GM21723 (cell line): ENCODE measurements around the gene PRDM10.
A peak's percentile ranks its signal among the peaks of the same experiment; 100 is the strongest.
"Not testable (repeated sequence)": the region's sequence is repeated elsewhere in the genome, so short reads cannot be mapped to it uniquely, and the experiment has no call there.

ENCODE experiments used
- ATAC-seq: cut with Tn5 transposase; IDR thresholded peaks from one replicate; pipeline ENCODE4 v1.9.1; 2021; ENCODE audit warnings: mild to moderate bottlenecking, moderate library complexity; ENCODE audit not compliant: unreplicated experiment

The PRDM10 gene

GRCh38 chr11:130002352-130002845 lies at the start of gene PRDM10:
Gene PRDM10, minus strand, starts transcription at chr11:130002835. Its CDS starts 41,871 bp downstream, at chr11:129960964.
- peak; percentile 53 for ATAC-seq

GRCh38 chr11:130051082-130051481 lies 48.4 kb upstream of the PRDM10 start:
- no peak for ATAC-seq

GRCh38 chr11:130050257-130050656 lies 47.6 kb upstream of the PRDM10 start:
- no peak for ATAC-seq

- no peak for ATAC-seq
Observed at GRCh38 chr11:130049328-130049771, 46.7 kb upstream of the PRDM10 start.

- no peak for ATAC-seq
Observed at GRCh38 chr11:130047141-130047540, 44.5 kb upstream of the PRDM10 start.

GRCh38 chr11:130043575-130043974 lies 40.9 kb upstream of the PRDM10 start:
- no peak for ATAC-seq

GRCh38 chr11:130042093-130042591 lies 39.5 kb upstream of the PRDM10 start:
- ATAC-seq, result no peak

- ATAC-seq, result no peak
Observed at GRCh38 chr11:130040281-130040940, 37.8 kb upstream of the PRDM10 start.

- ATAC-seq, result no peak
Observed at GRCh38 chr11:130037881-130038585, 35.4 kb upstream of the PRDM10 start.

GRCh38 chr11:130037058-130037457 lies 34.4 kb upstream of the PRDM10 start:
- ATAC-seq, result no peak

GRCh38 chr11:130034236-130034635 lies 31.6 kb upstream of the PRDM10 start:
- ATAC-seq, result no peak

GRCh38 chr11:130032931-130033330 lies 30.3 kb upstream of the PRDM10 start:
- ATAC-seq, result no peak

GRCh38 chr11:130031945-130032344 lies 29.3 kb upstream of the PRDM10 start:
- ATAC-seq, result no peak

GRCh38 chr11:130031056-130031455 lies 28.4 kb upstream of the PRDM10 start:
- no peak for ATAC-seq

- no peak for ATAC-seq
Observed at GRCh38 chr11:130029137-130029536, 26.5 kb upstream of the PRDM10 start.

- no peak for ATAC-seq
Observed at GRCh38 chr11:130025371-130025770, 22.7 kb upstream of the PRDM10 start.

- no peak for ATAC-seq
Observed at GRCh38 chr11:130024361-130024760, 21.7 kb upstream of the PRDM10 start.

- peak; percentile 95 for ATAC-seq
Observed at GRCh38 chr11:130023204-130023603, 20.6 kb upstream of the PRDM10 start.

- no peak for ATAC-seq
Observed at GRCh38 chr11:130022799-130023198, 20.2 kb upstream of the PRDM10 start.

GRCh38 chr11:130021606-130022005 lies 19.0 kb upstream of the PRDM10 start:
- not testable (repeated sequence) for ATAC-seq

GRCh38 chr11:130020323-130020722 lies 17.7 kb upstream of the PRDM10 start:
- ATAC-seq, result no peak

GRCh38 chr11:130015846-130016245 lies 13.2 kb upstream of the PRDM10 start:
- ATAC-seq, result not testable (repeated sequence)
